SHP77 (cell line): ENCODE measurements around the gene LRRC8B.
"Not testable (repeated sequence)": the region's sequence is repeated elsewhere in the genome, so short reads cannot be mapped to it uniquely, and the experiment has no call there.

ENCODE experiments used
- DNase-seq, 2 experiments: peaks; one replicate each; lab custom pipeline; 2025; lab: John Stamatoyannopoulos, UW

Gene LRRC8B

GRCh38 chr1:89525169-89525855 is 683 bp downstream of the LRRC8B start:
- peak; percentile 15 to 19 for DNase-seq

DNA sequence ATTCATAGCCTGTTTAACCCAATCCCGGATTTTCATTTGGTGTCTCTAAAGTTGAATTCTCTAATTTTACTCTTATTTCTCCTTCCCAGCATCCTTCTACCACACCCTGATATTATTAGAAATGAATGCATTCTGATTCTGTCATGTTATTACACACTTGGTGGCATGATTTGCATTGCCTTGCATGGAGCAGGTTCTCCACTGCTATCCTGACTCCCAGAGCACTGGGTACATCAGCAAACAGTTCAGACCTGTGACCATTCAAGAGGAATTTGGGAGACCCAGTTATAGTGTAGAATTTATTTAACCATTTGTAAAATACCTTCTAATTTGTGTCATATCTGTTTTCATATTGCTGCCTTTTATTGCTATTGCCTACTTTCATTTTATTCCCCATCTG is 2.6 kb downstream of the LRRC8B start:
- DNase-seq, result no peak

- no peak for DNase-seq
Observed at GRCh38 chr1:89527750-89528381, 3.2 kb downstream of the LRRC8B start.

- no peak for DNase-seq
Observed at GRCh38 chr1:89528382-89528780, 3.8 kb downstream of the LRRC8B start.

GRCh38 chr1:89529196-89529595 is 4.6 kb downstream of the LRRC8B start:
- no peak for DNase-seq

DNA sequence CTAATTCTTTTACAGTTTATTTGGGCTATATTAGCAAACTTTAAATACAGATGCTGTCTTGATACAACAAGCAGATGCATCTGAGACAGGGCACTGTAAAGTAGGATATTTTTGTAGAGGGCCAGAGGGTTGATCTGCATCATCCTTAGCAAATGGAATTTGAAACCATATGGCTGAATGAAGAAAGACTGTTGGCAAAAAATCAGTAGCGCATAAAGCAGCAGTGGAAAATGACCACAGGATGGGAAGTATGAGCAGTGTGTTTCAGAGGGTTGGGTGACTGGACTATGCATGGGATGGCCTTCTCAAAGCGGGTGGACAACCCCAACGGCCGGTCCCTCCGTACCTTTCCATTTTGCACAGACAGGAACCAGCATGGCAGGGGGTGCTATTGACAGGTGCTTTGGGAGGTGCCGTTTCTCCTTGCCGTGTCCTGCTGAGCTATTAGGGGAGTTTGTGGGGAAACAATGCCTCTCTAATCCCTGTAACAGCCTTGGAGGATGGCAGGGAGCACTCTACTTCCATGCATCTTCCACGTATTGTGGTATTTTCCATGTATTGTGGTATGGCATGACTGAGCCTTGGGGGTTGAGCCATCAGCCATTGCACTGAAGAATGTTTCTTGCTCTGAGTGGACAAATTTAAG is 5.9 kb downstream of the LRRC8B start:
- DNase-seq, result no peak

- no peak for DNase-seq
Observed at GRCh38 chr1:89531480-89532139, 7.0 kb downstream of the LRRC8B start.

DNA sequence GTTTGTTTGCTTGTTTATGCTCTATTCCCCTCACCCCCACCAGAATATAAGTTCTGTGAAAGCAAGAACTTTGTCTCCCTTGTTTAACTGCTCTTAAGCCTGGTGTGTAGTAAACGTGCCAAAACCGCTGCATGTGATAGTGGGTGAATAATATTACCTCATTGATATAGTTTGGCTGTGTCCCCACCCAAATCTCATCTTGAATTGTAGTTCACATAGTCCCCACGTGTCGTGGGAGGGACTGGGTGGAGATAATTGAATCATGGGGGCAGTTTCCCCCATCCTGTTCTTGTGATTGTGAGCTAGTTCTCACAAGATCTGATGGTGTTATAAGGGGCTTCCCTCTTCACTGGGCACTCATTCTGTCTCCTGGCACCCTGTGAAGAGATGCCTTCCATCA is 7.6 kb downstream of the LRRC8B start:
- DNase-seq, result no peak

DNA sequence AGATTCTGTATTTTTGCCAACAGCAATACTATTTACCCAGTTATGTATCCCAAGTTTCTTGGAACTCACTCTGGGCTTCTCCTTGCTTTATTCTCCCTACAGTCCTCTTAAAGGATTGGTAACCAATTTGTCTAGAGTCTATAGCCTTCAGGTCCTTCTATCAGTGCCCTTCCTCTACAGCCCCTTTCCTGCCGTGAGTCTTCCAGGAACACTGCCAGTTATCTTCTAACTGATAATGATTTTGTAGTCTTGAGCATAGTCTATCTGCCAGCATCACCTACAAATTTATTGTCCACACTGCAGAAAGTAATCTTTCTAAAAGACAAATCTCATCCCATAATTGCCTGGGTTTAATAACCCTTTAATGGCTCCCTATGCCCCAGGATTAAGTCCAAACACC is 8.2 kb downstream of the LRRC8B start:
- no peak for DNase-seq

DNA sequence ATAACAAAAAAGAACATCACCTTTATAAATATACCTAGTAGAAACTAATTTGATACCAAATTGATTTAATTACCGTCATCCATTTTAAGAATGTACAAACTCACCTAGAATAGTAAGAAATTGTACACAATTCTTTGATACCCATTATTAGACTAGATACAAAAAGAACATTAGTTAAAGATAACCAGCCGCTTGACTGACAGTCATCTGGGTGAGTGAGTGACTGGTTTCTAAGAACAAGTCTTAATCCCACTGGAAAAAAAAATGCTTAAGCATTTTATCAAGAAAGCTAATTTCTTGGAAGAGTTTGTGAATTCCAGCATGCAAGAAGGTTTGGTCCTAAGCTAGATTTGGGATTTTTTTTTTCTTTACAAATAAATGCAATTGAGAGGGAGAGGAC is 10.9 kb downstream of the LRRC8B start:
- no peak for DNase-seq

DNA sequence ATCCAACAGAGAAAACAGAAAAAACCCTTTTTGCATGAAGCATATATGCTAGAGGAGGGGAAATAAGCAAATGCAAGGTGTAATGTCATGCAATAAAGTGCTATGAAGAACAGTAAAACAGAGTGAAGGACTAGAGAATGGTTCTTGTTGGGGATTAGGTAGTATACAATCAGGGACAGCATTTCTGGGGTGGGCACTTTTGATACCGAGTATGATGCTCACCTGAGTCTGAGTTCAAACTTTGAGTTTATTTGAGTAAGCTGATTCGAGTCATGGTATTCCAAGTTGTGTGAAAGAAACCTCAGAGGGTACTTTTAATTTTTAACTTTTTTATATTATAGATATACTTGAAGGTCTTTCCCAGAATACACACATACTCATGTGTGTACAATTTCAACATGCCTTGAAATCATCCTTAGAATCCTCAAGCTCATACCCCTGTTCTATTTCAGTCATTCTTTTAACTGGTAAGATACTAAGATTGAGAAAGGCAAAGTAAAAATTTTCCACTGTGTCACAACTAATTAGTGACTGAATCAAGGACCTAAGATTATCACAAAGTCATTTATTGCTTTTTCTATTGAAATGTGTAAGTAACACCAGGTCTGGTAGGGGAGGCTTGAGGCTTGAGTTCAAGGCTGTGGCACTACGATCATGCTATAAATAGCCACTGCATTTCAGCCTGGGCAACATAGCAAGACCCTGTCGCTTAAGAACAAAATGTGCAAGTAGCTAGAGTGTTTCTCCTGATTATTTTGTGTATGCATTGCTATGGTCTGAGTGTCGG is 12.1 kb downstream of the LRRC8B start:
- DNase-seq, result no peak

- DNase-seq, result no peak
Observed at GRCh38 chr1:89538361-89538760, 13.7 kb downstream of the LRRC8B start.

DNA sequence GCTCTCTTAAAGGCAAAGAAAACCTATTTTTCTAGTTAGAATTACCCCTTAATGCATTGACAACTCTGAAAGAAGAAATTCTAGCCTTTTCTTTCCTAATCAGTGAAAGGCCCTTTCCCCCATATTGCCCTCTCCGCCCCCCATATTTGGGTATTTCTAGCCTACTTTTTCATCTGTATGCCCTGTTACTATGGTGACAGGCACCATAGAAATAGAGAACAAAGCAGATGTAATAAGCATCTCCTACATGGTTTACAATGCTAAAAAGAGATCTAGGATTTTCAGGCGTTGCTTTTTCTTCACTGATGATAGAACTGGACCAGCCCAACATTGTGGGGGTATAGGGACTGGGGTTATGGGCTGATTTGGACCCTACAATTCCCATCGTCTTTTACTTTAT is 14.5 kb downstream of the LRRC8B start:
- DNase-seq, result no peak

GRCh38 chr1:89540406-89540970 is 15.9 kb downstream of the LRRC8B start:
- DNase-seq, result no peak

- DNase-seq, result no peak
Observed at GRCh38 chr1:89542345-89542744, 17.7 kb downstream of the LRRC8B start.

GRCh38 chr1:89543632-89544031 is 19.0 kb downstream of the LRRC8B start:
- not testable (repeated sequence) for DNase-seq

- DNase-seq, result no peak
Observed at GRCh38 chr1:89545264-89546038, 20.8 kb downstream of the LRRC8B start.

GRCh38 chr1:89546082-89546889 is 21.7 kb downstream of the LRRC8B start:
- DNase-seq, result no peak

DNA sequence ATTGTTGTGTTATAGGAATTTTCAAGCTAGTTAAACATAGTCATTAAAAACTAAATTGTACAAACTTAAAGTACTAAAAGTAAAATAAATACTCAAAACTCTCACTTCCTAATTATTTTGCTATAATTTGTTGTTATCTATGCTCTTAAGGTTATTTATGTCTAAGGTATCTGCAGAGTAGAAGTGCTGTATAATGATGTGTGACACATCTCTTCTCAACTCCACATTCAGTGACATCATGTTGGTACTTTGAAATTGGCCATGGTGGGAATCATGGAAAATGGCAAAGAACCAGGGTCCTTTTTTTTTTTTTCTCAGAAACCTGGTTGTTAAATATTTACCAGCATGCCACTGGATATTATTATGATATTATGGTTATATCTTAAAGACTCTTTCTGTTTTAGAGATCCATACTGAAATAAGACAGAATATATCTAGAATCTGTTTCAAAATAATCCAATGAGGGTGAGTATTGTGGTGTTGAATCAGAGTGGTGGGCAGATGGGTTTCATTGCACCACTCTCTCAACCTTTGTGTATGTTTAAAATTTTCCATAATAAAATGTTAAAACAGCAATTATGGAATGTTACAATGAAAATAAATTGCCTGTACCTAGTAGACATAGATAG is 22.4 kb downstream of the LRRC8B start:
- no peak for DNase-seq
